HL-60 (cell line): ENCODE results near the gene RER1.

Source experiments
- CTCF ChIP-seq: IDR thresholded peaks from one replicate; pipeline ENCODE4 v1.5.1; 2011; ENCODE audit warnings: low read length, control low read depth, inconsistent platforms; ENCODE audit not compliant: insufficient read depth
- TF ChIP-seq, protein P1 (sequence below): IDR thresholded peaks from 2 replicates; pipeline ENCODE4 v1.6.1; 2012; ENCODE audit warnings: low read depth; ENCODE audit not compliant: insufficient replicate concordance

- no peak for TF ChIP-seq CTCF
- TF ChIP-seq, protein P1, sequence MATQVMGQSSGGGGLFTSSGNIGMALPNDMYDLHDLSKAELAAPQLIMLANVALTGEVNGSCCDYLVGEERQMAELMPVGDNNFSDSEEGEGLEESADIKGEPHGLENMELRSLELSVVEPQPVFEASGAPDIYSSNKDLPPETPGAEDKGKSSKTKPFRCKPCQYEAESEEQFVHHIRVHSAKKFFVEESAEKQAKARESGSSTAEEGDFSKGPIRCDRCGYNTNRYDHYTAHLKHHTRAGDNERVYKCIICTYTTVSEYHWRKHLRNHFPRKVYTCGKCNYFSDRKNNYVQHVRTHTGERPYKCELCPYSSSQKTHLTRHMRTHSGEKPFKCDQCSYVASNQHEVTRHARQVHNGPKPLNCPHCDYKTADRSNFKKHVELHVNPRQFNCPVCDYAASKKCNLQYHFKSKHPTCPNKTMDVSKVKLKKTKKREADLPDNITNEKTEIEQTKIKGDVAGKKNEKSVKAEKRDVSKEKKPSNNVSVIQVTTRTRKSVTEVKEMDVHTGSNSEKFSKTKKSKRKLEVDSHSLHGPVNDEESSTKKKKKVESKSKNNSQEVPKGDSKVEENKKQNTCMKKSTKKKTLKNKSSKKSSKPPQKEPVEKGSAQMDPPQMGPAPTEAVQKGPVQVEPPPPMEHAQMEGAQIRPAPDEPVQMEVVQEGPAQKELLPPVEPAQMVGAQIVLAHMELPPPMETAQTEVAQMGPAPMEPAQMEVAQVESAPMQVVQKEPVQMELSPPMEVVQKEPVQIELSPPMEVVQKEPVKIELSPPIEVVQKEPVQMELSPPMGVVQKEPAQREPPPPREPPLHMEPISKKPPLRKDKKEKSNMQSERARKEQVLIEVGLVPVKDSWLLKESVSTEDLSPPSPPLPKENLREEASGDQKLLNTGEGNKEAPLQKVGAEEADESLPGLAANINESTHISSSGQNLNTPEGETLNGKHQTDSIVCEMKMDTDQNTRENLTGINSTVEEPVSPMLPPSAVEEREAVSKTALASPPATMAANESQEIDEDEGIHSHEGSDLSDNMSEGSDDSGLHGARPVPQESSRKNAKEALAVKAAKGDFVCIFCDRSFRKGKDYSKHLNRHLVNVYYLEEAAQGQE, result no peak
These were observed 25.6 kb downstream of the RER1 start for GRCh38 chr1:2417083-2417832.
